Testis (tissue), 3 donors: ENCODE measurements around the gene SCG5. TPM values are rescaled to one million over a fixed set of nuclear protein-coding genes. Genes with fewer than 3 reads are reported as not detected.

Experiments used
- DNase-seq: peaks from one replicate; pipeline ENCODE4 v3.0.0-alpha.2; 2019
- H3K27ac ChIP-seq, 2 donors: fragments of 200-600 bp; sonication (generic); one replicate each; pipeline ENCODE4 v1.5.1; 2019
- H3K27me3 ChIP-seq: fragments of 200-600 bp; sonication (generic); one replicate; pipeline ENCODE4 v1.5.1; 2019
- H3K36me3 ChIP-seq: fragments of 200-600 bp; sonication (generic); one replicate; pipeline ENCODE4 v1.5.1; 2017; ENCODE audit warnings: low read depth; ENCODE audit errors: missing control alignments
- H3K4me1 ChIP-seq: fragments of 200-600 bp; sonication (generic); one replicate; pipeline ENCODE4 v1.5.1; 2019
- H3K4me3 ChIP-seq, 2 donors: fragments of 200-600 bp; sonication (generic); one replicate each; pipeline ENCODE4 v1.5.1; 2017 to 2019
- H3K9me3 ChIP-seq: fragments of 200-600 bp; sonication (generic); one replicate; pipeline ENCODE4 v1.5.1; 2017
- POLR2A ChIP-seq: fragments of 450-650 bp; IDR thresholded peaks from one replicate; pipeline ENCODE4 v1.6.1; 2017; ENCODE audit warnings: antibody characterized with exemption, mild to moderate bottlenecking, moderate library complexity
- WGBS, 2 donors: methylation state at CpG; one replicate each; pipeline ENCODE4 v1.1.5; 2018; 5-methylcytosine and 5-hydroxymethylcytosine counted together
- intact Hi-C: fragments of 100-400 bp; cut with DNase I; formaldehyde crosslinking; loops from one replicate; pipeline ENCODE4 v1.15.1; 2023; ENCODE audit warnings: low total_unique reads
- polyA plus RNA-seq: library from polyadenylated mRNA; stranded (reverse); fragments of 350-450 nt; fragmentation: Illumina TruSeq; extraction: RNeasy Lipid Tissue Mini Kit (QIAGEN cat#74804); gene quantifications from one replicate; pipeline ENCODE4 v1.2.3, GENCODE V29; 2014; ENCODE audit warnings: low read depth, low replicate concordance; ENCODE audit not compliant: insufficient read depth
- total RNA-seq, 2 donors: library from RNA; depleted of rRNA; stranded (reverse); fragments of >200 nt; gene quantifications; one replicate each; pipeline ENCODE4 v1.2.3, GENCODE V29; 2016
- TF ChIP-seq, protein P1 (sequence below), 3 experiments: fragments of 450-650 bp in 2 of 3; fragments of 200-600 bp in 1 of 3; sonication (generic) in 1 of 3; IDR thresholded peaks; one replicate each; pipeline ENCODE4 v1.5.1; 2016 to 2019; ENCODE audit warnings: antibody characterized with exemption in 3 of 3, mild to moderate bottlenecking in 2 of 3, moderate library complexity in 1 of 3

Gene SCG5
- total and polyA plus RNA-seq, 3 donors from 2014 or later, result 10.6 to 38.3 (median 10.9) TPM

DNA sequence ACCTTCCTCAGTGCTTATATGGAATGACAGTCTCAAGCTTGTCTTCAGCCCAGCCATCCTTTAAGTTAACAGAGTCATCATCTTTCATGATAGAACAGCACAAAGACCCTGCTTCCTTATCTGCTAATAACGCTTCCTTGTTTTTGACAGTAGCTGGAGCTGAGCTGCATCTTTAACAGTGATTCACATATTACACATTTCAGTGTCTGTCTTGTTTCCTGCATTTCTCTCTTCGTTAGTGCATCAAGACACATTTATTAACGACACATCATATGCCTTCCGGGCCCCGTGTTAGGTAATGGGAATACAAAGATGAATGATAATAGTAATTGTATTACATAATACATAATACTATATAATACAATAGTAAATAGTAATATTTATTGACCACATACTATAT lies 46.0 kb downstream of the SCG5 start:
- H3K9me3 ChIP-seq, result no peaks in the 10 kb centered on the region
- no peak overlapping the region for H3K4me3 ChIP-seq
- intact Hi-C loops, result no loop called here
- no peaks in the 10 kb centered on the region for H3K27me3 ChIP-seq
- TF ChIP-seq POLR2A, result no peak
- TF ChIP-seq, protein P1, sequence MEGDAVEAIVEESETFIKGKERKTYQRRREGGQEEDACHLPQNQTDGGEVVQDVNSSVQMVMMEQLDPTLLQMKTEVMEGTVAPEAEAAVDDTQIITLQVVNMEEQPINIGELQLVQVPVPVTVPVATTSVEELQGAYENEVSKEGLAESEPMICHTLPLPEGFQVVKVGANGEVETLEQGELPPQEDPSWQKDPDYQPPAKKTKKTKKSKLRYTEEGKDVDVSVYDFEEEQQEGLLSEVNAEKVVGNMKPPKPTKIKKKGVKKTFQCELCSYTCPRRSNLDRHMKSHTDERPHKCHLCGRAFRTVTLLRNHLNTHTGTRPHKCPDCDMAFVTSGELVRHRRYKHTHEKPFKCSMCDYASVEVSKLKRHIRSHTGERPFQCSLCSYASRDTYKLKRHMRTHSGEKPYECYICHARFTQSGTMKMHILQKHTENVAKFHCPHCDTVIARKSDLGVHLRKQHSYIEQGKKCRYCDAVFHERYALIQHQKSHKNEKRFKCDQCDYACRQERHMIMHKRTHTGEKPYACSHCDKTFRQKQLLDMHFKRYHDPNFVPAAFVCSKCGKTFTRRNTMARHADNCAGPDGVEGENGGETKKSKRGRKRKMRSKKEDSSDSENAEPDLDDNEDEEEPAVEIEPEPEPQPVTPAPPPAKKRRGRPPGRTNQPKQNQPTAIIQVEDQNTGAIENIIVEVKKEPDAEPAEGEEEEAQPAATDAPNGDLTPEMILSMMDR (IDR thresholded peaks at IDR 0.05), result no peak
- H3K4me1 ChIP-seq, result no peaks in the 10 kb centered on the region
- WGBS, 2 donors, result 78 to 87% methylated on average over 5 of the region's 5 CpGs
- no peak overlapping the region for H3K27ac ChIP-seq
- DNase-seq, result no peak
- H3K36me3 ChIP-seq, result no peaks in the 10 kb centered on the region

GRCh38 chr15:32688151-32688639 lies 46.7 kb downstream of the SCG5 start:
- no peak for DNase-seq
- intact Hi-C loops, result no loop called here

GRCh38 chr15:32690941-32691688 lies 49.6 kb downstream of the SCG5 start:
- DNase-seq, result no peak
- Histone ChIP-seq H3K36me3 (no peaks in the 10 kb centered on the region), H3K27ac (no peak overlapping the region), H3K4me1 (no peaks in the 10 kb centered on the region), H3K9me3 (no peaks in the 10 kb centered on the region), H3K27me3 (no peaks in the 10 kb centered on the region), H3K4me3 (no peak overlapping the region)
- WGBS, 2 donors, result 81 to 87% methylated on average over 8 of the region's 8 CpGs
- intact Hi-C loops, result no loop called here
- no peak for TF ChIP-seq POLR2A
- TF ChIP-seq, protein P1 (IDR thresholded peaks at IDR 0.05), result no peak

More at GRCh38 chr15:32688151-32688639, 46.7 kb downstream of the SCG5 start:
- Histone ChIP-seq H3K27ac (no peak overlapping the region), H3K4me3 (no peak overlapping the region), H3K27me3 (no peaks in the 10 kb centered on the region), H3K36me3 (no peaks in the 10 kb centered on the region), H3K9me3 (no peaks in the 10 kb centered on the region), H3K4me1 (no peaks in the 10 kb centered on the region)
- TF ChIP-seq, protein P1 (IDR thresholded peaks at IDR 0.05), result no peak
- no peak for TF ChIP-seq POLR2A
- WGBS, 2 donors, result 81 to 88% methylated on average over 2 of the region's 2 CpGs

DNA sequence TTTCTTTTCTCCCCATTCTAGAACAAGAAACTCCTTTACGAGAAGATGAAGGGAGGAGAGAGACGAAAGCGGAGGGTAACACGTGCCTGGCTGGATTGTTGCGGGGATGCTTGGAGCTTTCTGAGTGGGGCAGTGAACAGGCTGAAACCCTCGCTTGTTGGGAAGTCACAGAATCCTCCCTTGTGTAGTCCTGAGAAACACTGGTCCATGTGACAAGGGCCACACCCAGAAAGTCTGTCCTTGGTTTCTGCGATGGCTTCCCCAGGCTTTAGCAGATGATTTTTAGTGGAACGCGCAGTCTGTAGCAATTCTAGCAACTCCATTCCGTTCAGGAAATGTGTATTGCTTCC lies 50.2 kb downstream of the SCG5 start:
- intact Hi-C loops, result no loop called here

More for the DNA sequence above, 50.2 kb downstream of the SCG5 start:
- Histone ChIP-seq H3K9me3 (no peaks in the 10 kb centered on the region), H3K27ac (no peak overlapping the region), H3K4me1 (no peaks in the 10 kb centered on the region), H3K36me3 (no peaks in the 10 kb centered on the region), H3K27me3 (no peaks in the 10 kb centered on the region), H3K4me3 (no peak overlapping the region)
- TF ChIP-seq, protein P1 (IDR thresholded peaks at IDR 0.05), result no peak
- no peak for TF ChIP-seq POLR2A
- WGBS, 2 donors, result 94 to 96% methylated on average over 10 of the region's 10 CpGs
- DNase-seq, result no peak
